Activated CD8-positive, alpha-beta memory T cell treated with anti-CD3 and anti-CD28 coated beads, Interleukin-2, amount 10 ng/mL, durations not matched to agents 7 days and 5 days (primary cell): ENCODE results near the gene DPY19L3. TPM values are rescaled to one million over a fixed set of nuclear protein-coding genes. Genes with fewer than 3 reads are reported as not detected.
"Not testable (repeated sequence)": the region's sequence is repeated elsewhere in the genome, so short reads cannot be mapped to it uniquely, and the experiment has no call there.

ENCODE experiments used
- ATAC-seq: fragments of 150-1000 bp; cut with Tn5 transposase; one replicate; pipeline ENCODE4 v1.10.0; 2021; ENCODE audit warnings: moderate library complexity
- CTCF ChIA-PET: fragments of 350-600 bp; sonication (Branson Sonifier 250); formaldehyde crosslinking; loops from one replicate; lab custom pipeline; 2021; ENCODE audit warnings: antibody characterized with exemption; lab: Charles Lee
- DNase-seq: peaks from one replicate; pipeline ENCODE4 v3.0.0-alpha.2; 2020
- H3K27ac Mint-ChIP-seq: one replicate; pipeline ENCODE4 v1.8.0; 2021; ENCODE audit warnings: mild to moderate bottlenecking, mixed read lengths
- H3K27me3 Mint-ChIP-seq: one replicate; pipeline ENCODE4 v1.8.0; 2021; ENCODE audit warnings: mixed read lengths
- H3K36me3 Mint-ChIP-seq: one replicate; pipeline ENCODE4 v1.8.0; 2021; ENCODE audit warnings: mild to moderate bottlenecking, mixed read lengths
- H3K4me1 Mint-ChIP-seq: one replicate; pipeline ENCODE4 v1.8.0; 2021; ENCODE audit warnings: mixed read lengths
- H3K4me3 Mint-ChIP-seq: one replicate; pipeline ENCODE4 v1.8.0; 2021; ENCODE audit warnings: mild to moderate bottlenecking, moderate library complexity, mixed read lengths
- H3K9me3 Mint-ChIP-seq: one replicate; pipeline ENCODE4 v1.8.0; 2022; ENCODE audit warnings: low read depth, mixed read lengths
- total RNA-seq, 2 experiments: library from RNA; stranded (reverse); gene quantifications; one replicate each; pipeline ENCODE4 v1.2.3, GENCODE V29; 2021

The DPY19L3 gene
- total RNA-seq, 2 experiments from 2014 or later: 8.9 to 10.2 TPM

- DNase-seq: no peak
- H3K27me3 Mint-ChIP-seq: no peaks in the 10 kb centered on the region
- H3K27ac Mint-ChIP-seq: no peak overlapping the region
- no peak overlapping the region for H3K4me3 Mint-ChIP-seq
- H3K4me1 Mint-ChIP-seq: no peaks in the 10 kb centered on the region
- CTCF ChIA-PET: no interaction called here
- no peak for ATAC-seq
- H3K9me3 Mint-ChIP-seq: no peaks in the 10 kb centered on the region
- peaks cover 52% of the 10 kb centered on the region for H3K36me3 Mint-ChIP-seq
Measured at GRCh38 chr19:32373585-32374295, 31.8 kb upstream of the DPY19L3 start.

DNA sequence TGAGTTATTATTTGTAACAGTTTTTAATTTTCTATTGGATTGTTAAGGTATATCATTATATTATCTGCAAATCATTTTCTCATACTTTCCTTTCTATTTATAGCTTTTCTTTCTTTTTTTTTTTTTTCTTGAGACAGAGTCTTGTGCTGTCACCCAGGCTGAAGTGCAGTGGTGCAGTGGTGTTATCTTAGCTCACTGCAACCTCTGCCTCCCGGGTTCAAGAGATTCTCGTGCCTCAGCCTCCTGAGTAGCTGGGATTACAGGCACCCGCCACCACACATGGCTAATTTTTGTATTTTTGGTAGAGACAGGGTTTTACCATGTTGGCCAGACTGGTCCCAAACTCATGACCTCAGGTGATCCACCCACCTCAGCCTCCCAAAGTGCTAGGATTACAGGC, 31.2 kb upstream of the DPY19L3 start:
- H3K27ac Mint-ChIP-seq, ATAC-seq, H3K27me3 Mint-ChIP-seq, H3K9me3 Mint-ChIP-seq, H3K4me1 Mint-ChIP-seq, CTCF ChIA-PET, DNase-seq, H3K4me3 Mint-ChIP-seq: not testable (repeated sequence)
- peaks cover 52% of the 10 kb centered on the region for H3K36me3 Mint-ChIP-seq

DNA sequence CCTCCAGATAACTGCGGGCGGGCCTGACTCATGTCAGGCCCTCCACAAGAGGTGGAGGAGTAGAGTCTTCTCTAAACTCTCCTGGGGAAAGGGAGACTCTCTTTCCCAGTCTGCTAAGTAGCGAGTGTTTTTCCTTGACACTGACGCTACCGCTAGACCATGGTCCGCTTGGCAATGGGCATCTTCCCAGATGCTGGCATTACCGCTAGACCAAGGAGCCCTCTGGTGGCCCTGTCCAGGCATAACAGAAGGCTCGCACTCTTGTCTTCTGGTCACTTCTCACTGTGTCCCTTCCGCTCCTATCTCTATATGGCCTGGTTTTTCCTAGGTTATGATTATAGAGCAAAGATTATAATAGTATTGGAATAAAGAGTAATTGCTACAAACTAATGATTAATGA, 28.5 kb upstream of the DPY19L3 start:
- not testable (repeated sequence) for H3K9me3 Mint-ChIP-seq, H3K27me3 Mint-ChIP-seq, ATAC-seq, DNase-seq, H3K27ac Mint-ChIP-seq, H3K4me1 Mint-ChIP-seq, H3K4me3 Mint-ChIP-seq
- H3K36me3 Mint-ChIP-seq: peaks cover 43% of the 10 kb centered on the region
- CTCF ChIA-PET: interaction anchor here (0.5 kb wide), 1 partner anchor 705 kb away, joined by 3 read pairs; no protein-coding TSS in a partner anchor

DNA sequence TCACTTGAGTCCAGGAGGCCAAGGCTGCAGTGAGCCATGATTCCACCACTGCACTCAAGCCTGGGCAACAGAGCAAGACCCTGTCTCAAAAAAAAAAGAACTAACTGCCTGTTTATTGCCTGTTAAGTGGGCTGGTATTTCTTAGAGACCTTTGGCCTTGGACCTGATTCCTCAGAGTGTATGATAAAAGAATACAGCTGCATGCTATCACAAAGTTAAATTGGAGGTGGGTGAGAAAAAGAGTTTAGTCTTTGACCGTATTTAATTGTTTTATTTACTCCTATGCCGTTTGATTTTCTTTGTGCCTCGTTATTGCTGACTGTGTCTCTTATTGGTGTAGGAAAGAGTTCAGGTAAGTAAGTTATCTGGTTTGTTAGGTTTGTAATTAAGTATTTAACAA, 25.3 kb upstream of the DPY19L3 start:
- ATAC-seq: no peak
- H3K4me3 Mint-ChIP-seq: no peak overlapping the region
- H3K4me1 Mint-ChIP-seq: peaks cover 10% of the 10 kb centered on the region
- H3K27ac Mint-ChIP-seq: no peak overlapping the region
- no peaks in the 10 kb centered on the region for H3K9me3 Mint-ChIP-seq
- peaks cover 37% of the 10 kb centered on the region for H3K36me3 Mint-ChIP-seq
- no peaks in the 10 kb centered on the region for H3K27me3 Mint-ChIP-seq
- CTCF ChIA-PET: no interaction called here
- no peak for DNase-seq

GRCh38 chr19:32387701-32388392, 17.7 kb upstream of the DPY19L3 start:
- H3K27me3 Mint-ChIP-seq: no peaks in the 10 kb centered on the region
- peaks cover 2% of the 10 kb centered on the region for H3K4me1 Mint-ChIP-seq
- H3K27ac Mint-ChIP-seq: no peak overlapping the region
- ATAC-seq (no peak), DNase-seq (no peak)
- CTCF ChIA-PET: interaction anchor here (0.8 to 1.1 kb wide), 2 partner anchors 8 to 19 kb away, joined by 3 to 4 read pairs; no protein-coding TSS in a partner anchor
- peaks cover 9% of the 10 kb centered on the region for H3K36me3 Mint-ChIP-seq
- no peaks in the 10 kb centered on the region for H3K9me3 Mint-ChIP-seq
- H3K4me3 Mint-ChIP-seq: no peak overlapping the region

DNA sequence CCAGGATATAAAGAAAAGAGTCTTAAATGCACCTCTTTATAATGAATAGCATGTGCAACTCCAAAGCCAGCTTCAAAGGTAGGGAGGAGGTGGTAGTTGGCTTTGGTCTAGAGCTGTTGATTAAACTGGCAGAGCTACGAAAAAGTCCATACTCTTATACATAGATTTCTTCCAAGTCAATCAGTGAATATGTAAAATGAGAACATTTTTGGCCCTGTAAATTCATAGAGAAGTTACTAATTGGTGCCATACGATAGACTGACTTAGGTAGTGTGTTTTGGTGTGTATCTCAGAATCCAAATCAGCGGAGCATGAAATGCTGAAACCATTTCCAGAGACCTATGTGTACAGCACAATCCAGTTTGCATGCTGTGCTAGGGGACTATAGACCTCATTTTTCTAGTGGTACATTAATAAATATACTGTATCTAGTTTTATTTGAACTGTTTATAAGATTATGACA, 17.1 kb upstream of the DPY19L3 start:
- Mint-ChIP-seq H3K4me1 (no peaks in the 10 kb centered on the region), H3K4me3 (no peak overlapping the region), H3K27me3 (no peaks in the 10 kb centered on the region), H3K9me3 (no peaks in the 10 kb centered on the region), H3K36me3 (peaks cover 5% of the 10 kb centered on the region), H3K27ac (no peak overlapping the region)
- ATAC-seq: no peak
- CTCF ChIA-PET: interaction anchor here (1.1 kb wide), 1 partner anchor 9 kb away, joined by 3 read pairs; no protein-coding TSS in a partner anchor
- DNase-seq: no peak

GRCh38 chr19:32392901-32393300, 12.7 kb upstream of the DPY19L3 start:
- Mint-ChIP-seq H3K27me3 (no peaks in the 10 kb centered on the region), H3K4me1 (peaks cover 3% of the 10 kb centered on the region), H3K36me3 (no peaks in the 10 kb centered on the region), H3K9me3 (no peaks in the 10 kb centered on the region), H3K27ac (no peak overlapping the region), H3K4me3 (no peak overlapping the region)
- ATAC-seq: no peak
- CTCF ChIA-PET: no interaction called here
- DNase-seq: no peak

DNA sequence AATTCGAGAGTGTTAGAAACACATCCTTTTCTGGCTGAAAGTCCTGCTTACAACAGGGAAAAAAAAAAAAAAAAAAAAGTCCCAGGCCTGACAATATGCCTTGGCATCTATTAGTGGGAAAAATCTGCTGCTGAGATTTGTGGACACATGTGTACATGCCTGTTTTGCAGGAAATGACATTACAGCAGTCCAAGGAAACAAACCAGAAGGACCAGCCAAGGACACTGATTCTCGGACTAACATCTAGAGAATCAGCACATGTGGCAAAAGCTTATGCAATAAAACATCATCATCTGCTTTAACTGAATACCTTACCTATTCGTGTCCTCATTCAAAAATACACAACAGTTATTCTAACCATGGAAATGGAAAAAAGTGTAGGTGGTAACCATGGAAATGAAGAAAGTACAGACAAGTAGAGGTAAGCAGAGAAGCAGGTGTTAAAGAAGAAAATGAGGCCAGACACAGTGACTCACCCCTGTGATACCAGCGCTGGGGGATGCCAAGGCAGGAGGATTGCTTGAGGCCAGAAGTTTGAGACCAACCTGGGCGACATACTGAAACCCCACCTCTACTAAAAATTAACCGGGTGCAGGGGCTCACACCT, 9.4 kb upstream of the DPY19L3 start:
- H3K9me3 Mint-ChIP-seq: no peaks in the 10 kb centered on the region
- H3K27me3 Mint-ChIP-seq: no peaks in the 10 kb centered on the region
- no peak for ATAC-seq
- H3K36me3 Mint-ChIP-seq: no peaks in the 10 kb centered on the region
- H3K27ac Mint-ChIP-seq: no peak overlapping the region
- peaks cover 6% of the 10 kb centered on the region for H3K4me1 Mint-ChIP-seq
- no peak overlapping the region for H3K4me3 Mint-ChIP-seq
- DNase-seq: no peak
- CTCF ChIA-PET: interaction anchor here (0.9 kb wide), 1 partner anchor 69 kb away, joined by 3 read pairs; no protein-coding TSS in a partner anchor

DNA sequence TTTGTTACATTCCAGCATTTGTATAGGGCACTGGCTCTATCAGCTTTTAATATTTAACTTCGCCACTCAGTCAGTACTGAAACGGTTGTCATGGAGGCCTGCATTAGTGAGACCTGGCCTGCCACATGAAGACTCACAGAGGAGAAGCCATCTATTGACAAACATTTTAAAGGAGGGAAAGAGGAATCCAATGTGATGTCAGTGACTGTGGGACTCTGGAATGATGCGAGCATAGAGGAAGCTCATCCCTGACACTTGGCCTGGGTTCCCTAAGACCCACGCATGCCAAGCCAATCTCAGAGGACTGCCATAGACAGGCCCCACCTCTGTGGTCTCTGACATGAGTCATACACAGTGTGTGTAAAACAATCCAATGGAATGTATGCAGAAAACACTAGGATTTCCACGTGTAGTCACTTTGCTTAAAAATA, 7.9 kb upstream of the DPY19L3 start:
- no peak overlapping the region for H3K27ac Mint-ChIP-seq
- peaks cover 10% of the 10 kb centered on the region for H3K4me1 Mint-ChIP-seq
- H3K36me3 Mint-ChIP-seq: no peaks in the 10 kb centered on the region
- H3K27me3 Mint-ChIP-seq: no peaks in the 10 kb centered on the region
- ATAC-seq (no peak), DNase-seq (no peak)
- H3K9me3 Mint-ChIP-seq: no peaks in the 10 kb centered on the region
- CTCF ChIA-PET: no interaction called here
- H3K4me3 Mint-ChIP-seq: no peak overlapping the region

- Mint-ChIP-seq H3K9me3 (no peaks in the 10 kb centered on the region), H3K4me1 (peaks cover 20% of the 10 kb centered on the region), H3K27ac (no peak overlapping the region), H3K27me3 (no peaks in the 10 kb centered on the region), H3K36me3 (no peaks in the 10 kb centered on the region), H3K4me3 (no peak overlapping the region)
- CTCF ChIA-PET: no interaction called here
- no peak for ATAC-seq
- DNase-seq: no peak
Measured at GRCh38 chr19:32401992-32402391, 3.6 kb upstream of the DPY19L3 start.

GRCh38 chr19:32403291-32403995, 2.1 kb upstream of the DPY19L3 start:
- H3K4me1 Mint-ChIP-seq: peaks cover 22% of the 10 kb centered on the region
- peaks cover 5% of the 10 kb centered on the region for H3K36me3 Mint-ChIP-seq
- DNase-seq: no peak
- no peak overlapping the region for H3K27ac Mint-ChIP-seq
- H3K9me3 Mint-ChIP-seq: no peaks in the 10 kb centered on the region
- no peak overlapping the region for H3K4me3 Mint-ChIP-seq
- H3K27me3 Mint-ChIP-seq: no peaks in the 10 kb centered on the region
- CTCF ChIA-PET: no interaction called here
- no peak for ATAC-seq

DNA sequence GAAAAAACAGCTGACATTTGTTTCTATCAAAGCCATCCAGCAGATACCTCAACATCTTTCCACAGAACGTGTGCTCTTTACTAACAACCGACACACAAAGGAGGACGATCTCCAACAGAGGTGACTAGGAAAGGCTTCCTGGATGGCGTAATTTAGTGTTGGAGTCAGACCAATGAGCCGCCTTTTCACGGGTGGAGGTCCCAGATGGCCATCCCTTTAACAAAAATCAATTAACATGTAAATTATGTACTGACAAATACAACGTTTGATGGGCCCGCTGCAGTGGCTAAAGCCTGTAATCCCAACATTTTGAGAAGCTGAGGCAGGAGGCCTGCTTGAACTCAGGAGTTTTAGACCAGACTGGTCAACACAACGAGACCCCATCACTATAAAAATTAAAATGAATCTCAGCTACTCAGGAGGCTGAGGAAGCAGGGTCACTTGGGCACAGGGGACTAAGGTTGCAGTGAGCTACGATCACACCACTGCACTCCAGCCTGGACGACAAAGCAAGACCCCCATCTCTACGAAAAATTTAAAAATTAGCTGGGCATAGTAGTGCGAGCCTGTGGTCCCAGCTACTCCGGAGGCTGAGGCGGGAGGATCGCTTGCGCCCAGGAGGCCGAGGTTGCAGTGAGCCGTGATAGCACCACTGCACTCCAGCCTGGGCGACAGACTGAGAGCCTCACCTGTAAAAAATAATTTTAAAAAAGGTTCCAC, 1.2 kb upstream of the DPY19L3 start:
- CTCF ChIA-PET: no interaction called here
- no peak for DNase-seq

More for the DNA sequence above, 1.2 kb upstream of the DPY19L3 start:
- Mint-ChIP-seq H3K36me3 (peaks cover 11% of the 10 kb centered on the region), H3K27ac (peak overlapping the region; percentile 89), H3K27me3 (no peaks in the 10 kb centered on the region), H3K4me1 (peaks cover 22% of the 10 kb centered on the region), H3K4me3 (peak overlapping the region; percentile 80), H3K9me3 (no peaks in the 10 kb centered on the region)
- ATAC-seq: no peak
